ENCODE data around the gene DTNA.
"Not testable (repeated sequence)": the region's sequence is repeated elsewhere in the genome, so short reads cannot be mapped to it uniquely, and the experiment has no call there.

Gene DTNA

DNA sequence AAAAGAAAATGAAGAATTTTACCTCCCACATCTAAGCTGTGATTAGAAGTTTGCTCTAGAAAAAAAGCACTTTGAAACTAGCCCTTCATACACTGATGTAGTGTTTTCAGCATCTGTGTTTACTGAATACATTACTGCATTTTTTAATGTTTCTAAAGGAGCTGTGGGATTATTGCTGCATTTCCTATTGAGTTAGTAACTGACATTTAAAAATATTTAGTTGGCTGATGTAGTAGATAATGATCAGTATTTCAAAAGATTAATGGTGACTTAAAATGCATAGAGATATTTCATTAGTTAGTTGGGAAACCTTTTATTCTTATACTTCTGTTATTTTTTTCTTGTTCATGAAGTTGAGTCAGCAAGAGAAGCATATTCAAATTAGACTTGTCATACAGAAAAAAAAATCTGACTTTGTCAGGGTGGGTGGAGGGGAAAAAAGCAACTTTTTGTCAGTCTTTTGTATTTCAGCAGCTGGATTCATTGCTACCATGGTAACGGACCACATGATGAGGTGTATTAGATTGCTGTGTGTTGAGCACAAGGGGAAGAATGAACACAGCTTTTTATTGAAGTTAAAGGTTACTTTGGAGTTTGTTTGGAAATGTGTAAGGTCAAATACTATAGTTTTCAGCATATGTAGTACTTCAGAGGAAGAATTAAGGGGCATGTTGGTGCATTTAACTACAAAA lies at the start of gene DTNA:
TSS of gene DTNA (plus strand) at position 549 of the 692 bp plus-strand sequence. CDS start 45,679 bp downstream, outside the sequence.
- no peak for DNase-seq (ENCODE audit: low read depth)

DNA sequence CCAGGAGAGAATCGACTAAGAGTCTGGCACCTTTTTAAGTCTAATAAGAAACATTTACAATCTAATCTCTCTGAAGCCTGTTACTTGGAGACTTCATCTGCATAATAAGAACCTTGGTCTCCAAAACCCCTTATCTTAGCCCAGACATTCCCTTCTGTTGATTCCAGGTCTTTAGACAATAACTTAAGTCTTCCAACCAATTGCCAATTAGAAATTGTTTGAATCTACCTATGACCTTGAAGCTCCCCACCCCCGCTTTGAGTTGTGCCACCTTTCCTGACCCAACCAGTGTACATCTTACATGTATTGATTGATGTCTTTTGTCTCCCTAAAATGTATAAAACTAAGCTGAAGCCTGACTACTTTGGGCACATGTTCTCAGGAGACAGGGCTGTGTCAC lies 49.5 kb upstream of the DTNA start:
- no peak for DNase-seq (ENCODE audit: low read depth)

GRCh38 chr18:34661464-34662087 lies 48.5 kb upstream of the DTNA start:
- no peak for DNase-seq (ENCODE audit: low read depth)

DNA sequence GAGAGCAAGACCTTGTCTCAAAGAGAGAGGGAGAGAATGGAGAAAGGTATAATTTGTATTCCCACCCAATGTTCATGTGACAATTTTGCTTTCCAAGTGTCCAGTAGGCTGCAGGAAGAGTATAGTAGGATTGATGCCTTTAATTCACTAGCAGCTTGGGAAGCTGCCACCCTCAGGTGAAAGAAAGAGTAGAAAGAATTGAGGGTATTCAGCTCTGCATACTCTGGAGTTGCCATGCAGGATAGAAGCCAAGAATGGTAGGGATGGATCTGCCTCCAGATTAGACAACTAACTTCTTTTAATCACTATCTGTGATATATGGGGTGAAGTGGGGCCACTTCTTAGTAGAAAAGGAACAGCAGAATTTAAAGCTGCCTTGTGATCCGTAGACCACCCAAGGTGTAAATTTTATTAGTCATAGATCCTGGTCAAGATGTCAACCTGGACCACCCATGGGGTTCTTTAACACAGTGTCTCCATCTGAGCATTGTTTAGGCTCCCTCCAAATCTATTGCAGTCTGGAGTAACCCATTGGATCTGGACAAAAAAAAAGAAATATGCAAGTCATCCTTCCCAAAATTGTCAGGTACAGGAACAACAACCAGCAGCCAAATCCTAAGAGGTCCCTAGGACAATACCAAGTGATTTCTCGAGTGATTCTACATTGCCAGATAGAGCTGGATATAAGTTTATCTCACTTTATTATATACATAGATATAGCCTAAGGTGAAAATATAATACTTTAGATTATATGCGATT lies 33.1 kb upstream of the DTNA start:
- DNase-seq (ENCODE audit: low read depth): no peak

DNA sequence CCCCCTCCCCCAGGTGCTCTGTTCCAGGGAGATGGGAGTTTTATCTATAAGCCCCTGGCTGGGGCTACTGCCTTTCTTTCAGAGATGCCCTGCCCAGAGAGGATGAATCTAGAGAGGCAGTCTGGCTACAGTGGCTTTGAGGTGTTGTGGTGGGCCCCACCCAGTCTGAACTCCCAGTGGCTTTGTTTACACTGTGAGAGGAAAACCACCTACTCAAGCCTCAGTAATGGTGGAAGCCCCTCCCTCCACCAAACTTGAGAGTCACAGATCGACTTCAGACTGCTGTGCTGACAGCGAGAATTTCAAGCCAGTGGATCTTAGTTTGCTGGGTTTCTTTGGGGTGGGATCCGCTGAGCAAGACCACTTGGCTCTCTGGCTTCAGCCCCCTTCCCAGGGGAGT lies 20.3 kb upstream of the DTNA start:
- not testable (repeated sequence) for DNase-seq (ENCODE audit: low read depth)

DNA sequence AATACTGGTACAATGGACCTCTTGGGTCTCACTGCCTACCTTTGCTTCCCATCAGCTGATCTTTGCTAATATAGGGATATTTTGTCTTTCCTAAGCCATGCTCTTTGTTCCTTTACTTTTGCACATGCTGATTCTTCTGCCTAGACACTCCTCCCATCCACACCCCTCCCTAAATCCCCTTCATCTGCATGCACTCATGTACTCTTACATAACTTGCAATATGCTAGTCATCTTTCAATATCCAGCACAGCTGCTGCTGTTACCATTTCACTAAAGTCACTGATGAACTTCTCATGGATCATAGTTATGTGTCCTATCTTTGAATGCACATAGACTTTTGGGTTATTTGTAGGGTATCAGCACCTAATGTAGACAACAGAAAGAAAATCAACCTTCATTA lies 18.5 kb upstream of the DTNA start:
- DNase-seq (ENCODE audit: low read depth): no peak

- no peak for DNase-seq (ENCODE audit: low read depth)
Observed at GRCh38 chr18:34694591-34695165, 15.4 kb upstream of the DTNA start.

DNA sequence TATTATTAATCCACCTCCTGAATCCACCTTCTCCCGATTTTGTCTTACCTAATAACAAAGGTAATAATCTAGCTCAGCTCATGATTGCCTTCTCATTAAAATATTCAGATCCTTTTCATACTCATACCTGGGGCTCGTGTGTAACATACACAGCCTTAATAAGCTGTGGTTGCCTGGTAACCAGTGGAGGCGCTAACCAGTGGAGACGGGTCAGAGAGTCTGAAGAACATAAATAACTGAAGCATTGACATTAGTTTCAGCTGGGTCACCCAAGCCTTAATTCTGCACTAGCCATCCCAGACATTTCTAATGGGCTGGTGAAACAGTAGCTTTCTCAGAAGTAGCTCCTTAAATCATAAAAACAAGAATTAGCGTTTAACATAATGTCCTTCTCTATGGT lies 14.8 kb upstream of the DTNA start:
- no peak for DNase-seq (ENCODE audit: low read depth)

DNA sequence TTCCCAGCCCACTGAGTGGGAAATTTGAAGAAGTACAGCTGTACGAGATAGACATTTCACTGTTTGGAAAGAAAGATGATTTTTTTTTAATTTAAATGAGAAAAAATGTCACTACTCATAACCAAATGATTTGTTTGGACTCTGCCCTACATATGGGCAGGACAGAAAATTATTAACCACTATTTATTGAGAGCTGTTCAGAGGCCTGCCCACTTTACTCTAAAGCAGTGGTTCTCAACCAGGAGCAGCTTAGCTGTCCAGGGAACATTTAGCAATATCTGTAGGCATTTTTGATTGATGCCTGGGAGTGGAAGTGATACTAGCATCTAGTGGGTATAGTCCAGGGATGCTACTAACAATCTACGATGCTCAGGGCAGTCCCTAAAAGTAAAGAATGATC lies 13.4 kb upstream of the DTNA start:
- no peak for DNase-seq (ENCODE audit: low read depth)

DNA sequence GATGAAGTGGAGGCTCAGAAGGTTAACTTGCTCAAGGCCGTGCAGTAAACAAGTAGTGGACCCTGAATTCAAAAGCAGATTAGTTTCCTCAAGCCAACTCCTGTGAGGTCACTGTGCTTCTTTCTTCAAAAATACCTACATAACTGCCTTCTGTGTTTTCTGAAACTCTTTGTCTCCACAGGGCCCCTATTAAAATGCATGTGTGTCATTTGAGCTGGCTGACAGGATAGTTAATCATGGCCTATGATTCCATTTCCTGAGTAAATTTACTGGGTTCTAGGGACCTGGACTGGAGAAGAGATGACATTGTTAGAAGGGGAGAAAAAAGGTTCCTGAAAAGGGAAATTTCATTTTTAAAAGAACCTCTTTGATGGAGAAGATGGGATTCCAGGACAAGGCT lies 12.9 kb upstream of the DTNA start:
- DNase-seq (ENCODE audit: low read depth): no peak

- no peak for DNase-seq (ENCODE audit: low read depth)
Observed at GRCh38 chr18:34697891-34698290, 12.2 kb upstream of the DTNA start.

DNA sequence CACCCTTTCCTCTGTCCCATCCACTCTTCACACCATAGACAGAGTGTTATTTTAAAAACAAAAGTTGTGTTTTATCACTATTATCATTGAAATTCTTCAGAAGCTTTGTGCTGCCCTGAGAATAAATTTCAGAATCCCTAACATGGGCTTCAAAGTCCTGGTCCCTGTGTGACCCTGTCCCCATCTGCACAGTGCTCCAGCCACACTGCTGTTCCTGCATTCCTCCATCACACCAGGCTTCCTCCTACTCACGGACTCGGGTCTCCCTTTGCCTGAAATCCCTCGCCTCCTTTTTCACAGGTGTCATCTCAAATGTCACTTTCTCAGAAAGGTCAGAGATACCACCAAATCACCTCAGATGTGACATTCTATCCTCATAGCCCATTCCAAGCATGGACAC lies 8.2 kb upstream of the DTNA start:
- DNase-seq (ENCODE audit: low read depth): no peak

DNA sequence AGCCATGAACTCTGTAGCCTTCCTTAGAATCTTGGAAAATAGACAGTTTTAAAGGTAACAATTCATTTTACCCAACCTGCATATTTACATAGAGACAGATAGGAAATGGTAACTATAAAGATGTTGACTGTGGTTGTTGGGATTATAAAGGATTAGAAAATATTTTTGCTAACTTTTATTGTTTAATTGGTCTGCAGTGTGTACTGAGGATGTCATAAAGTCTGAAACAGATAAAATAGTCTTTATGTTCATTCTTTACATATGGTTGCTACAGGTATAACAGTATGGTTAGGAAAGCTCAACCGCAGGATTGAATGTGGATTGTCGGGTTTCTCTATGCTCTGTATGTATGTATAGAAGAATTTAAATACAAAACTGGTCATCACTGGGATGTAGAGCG lies 7.3 kb upstream of the DTNA start:
- DNase-seq (ENCODE audit: low read depth): no peak

GRCh38 chr18:34704074-34704473 lies 6.0 kb upstream of the DTNA start:
- no peak for DNase-seq (ENCODE audit: low read depth)

DNA sequence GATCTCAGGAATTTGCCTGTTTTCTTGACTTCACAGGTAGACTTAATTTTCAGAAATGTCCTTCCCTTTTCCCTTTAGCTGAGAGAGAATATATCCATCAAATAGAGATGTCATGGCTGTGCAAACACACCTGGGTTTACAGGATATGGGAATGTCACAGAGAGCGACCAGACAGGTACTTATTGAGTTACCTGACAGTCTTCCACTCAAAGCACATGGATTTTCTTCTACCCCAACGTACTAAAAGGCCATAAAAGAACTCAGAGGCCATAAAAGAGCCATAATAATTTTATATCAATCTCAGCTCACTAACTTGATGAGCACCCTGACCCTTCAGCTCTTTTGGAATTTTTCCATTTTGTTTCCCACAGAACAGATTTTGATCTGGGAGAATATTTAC lies 5.3 kb upstream of the DTNA start:
- no peak for DNase-seq (ENCODE audit: low read depth)

- DNase-seq (ENCODE audit: low read depth): no peak
Observed at GRCh38 chr18:34707670-34708069, 2.4 kb upstream of the DTNA start.

- DNase-seq (ENCODE audit: low read depth): no peak
Observed at GRCh38 chr18:34709104-34709503, 994 bp upstream of the DTNA start.

- no peak for DNase-seq (ENCODE audit: low read depth)
Observed at GRCh38 chr18:34710458-34710914, 388 bp downstream of the DTNA start.

- no peak for DNase-seq (ENCODE audit: low read depth)
Observed at GRCh38 chr18:34710934-34711333, 836 bp downstream of the DTNA start.

DNA sequence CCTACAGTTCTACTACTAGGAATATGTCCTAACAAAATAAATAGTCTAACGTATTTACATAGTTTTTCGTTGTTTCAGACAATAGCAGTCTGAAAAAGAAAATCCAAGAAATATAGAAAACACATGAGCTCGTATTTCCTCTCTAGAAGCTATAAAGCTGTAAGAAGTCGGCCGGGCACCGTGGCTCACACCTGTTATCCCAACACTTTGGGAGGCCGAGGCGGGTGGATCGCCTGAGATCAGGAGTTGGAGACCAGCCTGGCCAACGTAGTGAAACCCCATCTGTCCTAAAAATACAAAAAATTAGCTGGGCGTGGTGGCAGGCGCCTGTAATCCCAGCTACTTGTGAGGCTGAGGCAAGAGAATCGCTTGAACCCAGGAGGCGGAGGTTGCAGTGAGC lies 6.0 kb downstream of the DTNA start:
- not testable (repeated sequence) for DNase-seq (ENCODE audit: low read depth)

- DNase-seq (ENCODE audit: low read depth): no peak
Observed at GRCh38 chr18:34718610-34719009, 8.5 kb downstream of the DTNA start.

DNA sequence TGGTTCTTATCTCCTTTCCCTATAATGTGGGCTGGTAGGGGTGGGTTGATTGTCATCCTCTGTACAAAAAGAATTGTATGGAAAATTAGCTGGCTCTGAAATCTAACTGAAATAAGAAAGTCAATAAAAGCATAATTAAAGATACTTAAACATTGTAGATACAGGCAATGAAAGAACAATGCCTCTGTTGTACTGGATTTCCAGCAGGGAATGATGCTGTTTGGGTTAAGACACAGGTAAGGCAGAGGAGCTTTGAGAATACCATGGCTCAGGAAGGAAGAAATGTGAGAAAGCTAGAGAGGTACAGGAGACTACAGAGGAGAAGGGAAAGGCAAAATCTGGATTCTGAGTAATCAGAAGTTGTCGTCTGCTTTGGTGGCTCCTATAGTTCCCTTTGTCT lies 10.1 kb downstream of the DTNA start:
- no peak for DNase-seq (ENCODE audit: low read depth)

DNA sequence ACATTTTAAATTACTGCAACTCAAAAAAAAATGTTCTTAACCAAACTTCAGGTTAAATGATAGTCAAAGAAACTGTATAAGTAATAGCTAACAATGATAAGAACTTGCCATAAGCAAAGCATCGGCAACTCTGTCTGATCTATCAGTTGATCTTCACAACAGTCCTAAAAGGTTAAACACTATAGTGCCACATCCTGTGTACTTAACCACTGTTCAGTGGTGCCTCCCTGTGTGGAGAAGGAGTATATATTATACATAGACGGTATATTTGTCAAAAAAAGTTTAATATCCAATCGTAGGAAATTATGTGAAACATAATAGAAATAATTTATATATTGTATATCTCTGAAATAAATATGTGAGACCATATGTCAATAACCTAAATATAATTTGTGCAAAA lies 13.0 kb downstream of the DTNA start:
- no peak for DNase-seq (ENCODE audit: low read depth)
